H1 (cell line): Measurements from ENCODE around the gene MACROD2. TPM values are rescaled to one million over a fixed set of nuclear protein-coding genes. Genes with fewer than 3 reads are reported as not detected.

Experiments used
- CTCF ChIA-PET: fragments of 300-600 bp; sonication (Branson Sonifier 250); formaldehyde crosslinking; loops from one replicate; lab custom pipeline; 2021; ENCODE audit not compliant: partially characterized antibody; lab: Charles Lee
- POLR2A ChIA-PET: fragments of 300-600 bp; sonication (Branson Sonifier 250); formaldehyde crosslinking; loops from one replicate; lab custom pipeline; 2021; ENCODE audit warnings: inconsistent platforms; ENCODE audit not compliant: partially characterized antibody; lab: Charles Lee
- DNase-seq, 2 experiments: peaks; one replicate each; pipeline versions ENCODE4 v3.0.0 to v3.0.0-alpha.2; 2010 to 2022; ENCODE audit warnings: low spot score in 2 of 2, low read depth in 1 of 2, mixed read lengths in 1 of 2
- FAIRE-seq: peaks from 2 replicates; lab custom pipeline; 2011; peaks lifted over from hg19 to GRCh38; lab: Jason Lieb, UNC
- H2AFZ ChIP-seq: 2 replicates; pipeline ENCODE4 v1.8.1; 2012; ENCODE audit warnings: low read length, inconsistent platforms
- H2AK5ac ChIP-seq: 2 replicates; pipeline ENCODE4 v1.6.1; 2013; ENCODE audit warnings: low read depth, low read length
- H2BK120ac ChIP-seq: replicated peaks from 2 replicates; pipeline ENCODE3; 2013; ENCODE audit warnings: low read depth, low read length, inconsistent platforms
- H2BK12ac ChIP-seq: 2 replicates; pipeline ENCODE4 v1.6.1; 2013; ENCODE audit warnings: low read depth, low read length
- H2BK15ac ChIP-seq: 2 replicates; pipeline ENCODE4 v1.6.1; 2013; ENCODE audit warnings: low read length
- H2BK20ac ChIP-seq: 2 replicates; pipeline ENCODE4 v1.6.1; 2013; ENCODE audit warnings: low read length
- H2BK5ac ChIP-seq: 2 replicates; pipeline ENCODE4 v1.6.1; 2013; ENCODE audit warnings: low read depth, low read length
- H3K14ac ChIP-seq: 2 replicates; pipeline ENCODE4 v1.6.1; 2013; ENCODE audit warnings: inconsistent platforms; ENCODE audit not compliant: insufficient read length
- H3K18ac ChIP-seq: 2 replicates; pipeline ENCODE4 v1.6.1; 2013; ENCODE audit warnings: low read length; ENCODE audit errors: extremely low read depth
- H3K23ac ChIP-seq: 2 replicates; pipeline ENCODE4 v1.6.1; 2013; ENCODE audit warnings: inconsistent platforms; ENCODE audit not compliant: insufficient read length
- H3K23me2 ChIP-seq: 2 replicates; pipeline ENCODE4 v1.6.1; 2013; ENCODE audit warnings: low read depth, low read length
- H3K27ac ChIP-seq: 2 replicates; pipeline ENCODE4 v1.6.1; 2011; ENCODE audit warnings: low read depth, low read length, inconsistent platforms
- H3K27me3 ChIP-seq, 4 experiments: replicated peaks in 1 of 4; 1 replicate in 1 of 4; 2 replicates in 3 of 4; pipeline versions ENCODE4 v1.6.1 to v1.8.1; 2011 to 2013; ENCODE audit warnings: low read length in 3 of 4, mild to moderate bottlenecking in 3 of 4, inconsistent platforms in 2 of 4, mixed read lengths in 2 of 4, moderate library complexity in 1 of 4; ENCODE audit not compliant: control insufficient read depth in 3 of 4, insufficient read depth in 3 of 4; ENCODE audit errors: extremely low read depth in 1 of 4
- H3K36me3 ChIP-seq, 4 experiments: 2 replicates each; pipeline versions ENCODE4 v1.6.1 to v1.8.1; 2011 to 2013; ENCODE audit warnings: mild to moderate bottlenecking in 4 of 4, low read length in 3 of 4, moderate library complexity in 2 of 4, control low read depth in 1 of 4, inconsistent platforms in 1 of 4; ENCODE audit not compliant: insufficient read depth in 4 of 4, control insufficient read depth in 2 of 4
- H3K4ac ChIP-seq: replicated peaks from 2 replicates; pipeline ENCODE3; 2013; ENCODE audit warnings: low read length, low read depth, mixed read lengths, inconsistent platforms; ENCODE audit not compliant: insufficient read length
- H3K4me1 ChIP-seq, 4 experiments: replicated peaks in 1 of 4; 1 replicate in 1 of 4; 2 replicates in 3 of 4; pipeline versions ENCODE4 v1.6.1 to v1.8.1; 2011 to 2013; ENCODE audit warnings: low read length in 3 of 4, inconsistent platforms in 2 of 4, mixed read lengths in 1 of 4; ENCODE audit not compliant: insufficient read depth in 4 of 4, control insufficient read depth in 3 of 4
- H3K4me2 ChIP-seq, 2 experiments: 2 replicates each; pipeline versions ENCODE4 v1.6.1 to v1.8.1; 2011 to 2013; ENCODE audit warnings: low read depth in 2 of 2, low read length in 2 of 2, control low read depth in 1 of 2, inconsistent platforms in 1 of 2, mild to moderate bottlenecking in 1 of 2; ENCODE audit not compliant: insufficient read depth in 1 of 2
- H3K4me3 ChIP-seq, 4 experiments: fragments of 200-600, 300-600 bp in 1 of 4; sonication (generic), shearing (Covaris generic), sonication (Bioruptor Twin) in 1 of 4; 2 replicates each; pipeline versions ENCODE4 v1.5.1 to v1.8.1; 2011 to 2016; ENCODE audit warnings: low read length in 4 of 4, low read depth in 3 of 4, control low read depth in 2 of 4, inconsistent platforms in 2 of 4, mild to moderate bottlenecking in 2 of 4, mixed read lengths in 1 of 4, moderate library complexity in 1 of 4; ENCODE audit not compliant: insufficient read depth in 2 of 4; ENCODE audit errors: extremely low read depth in 1 of 4
- H3K56ac ChIP-seq: replicated peaks from 2 replicates; pipeline ENCODE3; 2013; ENCODE audit warnings: low read depth, mild to moderate bottlenecking, mixed read lengths, low read length, inconsistent platforms; ENCODE audit not compliant: insufficient read length
- H3K79me1 ChIP-seq: 2 replicates; pipeline ENCODE4 v1.6.1; 2013; ENCODE audit warnings: low read depth, low read length, control low read depth
- H3K79me2 ChIP-seq, 2 experiments: 2 replicates each; pipeline versions ENCODE4 v1.6.1 to v1.8.1; 2012 to 2013; ENCODE audit warnings: low read length in 2 of 2, mild to moderate bottlenecking in 2 of 2, inconsistent platforms in 1 of 2; ENCODE audit not compliant: insufficient read depth in 2 of 2, control insufficient read depth in 1 of 2
- H3K9ac ChIP-seq, 4 experiments: replicated peaks in 1 of 4; 1 replicate in 1 of 4; 2 replicates in 3 of 4; pipeline versions ENCODE4 v1.6.1 to v1.8.1; 2011 to 2013; ENCODE audit warnings: low read depth in 3 of 4, low read length in 3 of 4, control low read depth in 2 of 4, mild to moderate bottlenecking in 2 of 4, moderate library complexity in 2 of 4, inconsistent platforms in 1 of 4; ENCODE audit errors: extremely low read depth in 1 of 4
- H3K9me3 ChIP-seq, 2 experiments: 2 replicates each; pipeline versions ENCODE4 v1.6.1 to v1.8.1; 2012 to 2013; ENCODE audit warnings: mild to moderate bottlenecking in 2 of 2, moderate library complexity in 2 of 2, control low read depth in 1 of 2, inconsistent platforms in 1 of 2, low read depth in 1 of 2, low read length in 1 of 2, mixed read lengths in 1 of 2; ENCODE audit not compliant: insufficient read depth in 2 of 2
- H4K20me1 ChIP-seq, 2 experiments: replicated peaks in 1 of 2; 2 replicates each; pipeline versions ENCODE3 to v1.8.1; 2011 to 2013; ENCODE audit warnings: inconsistent platforms in 2 of 2, low read length in 2 of 2, mild to moderate bottlenecking in 1 of 2; ENCODE audit not compliant: insufficient read depth in 2 of 2, control insufficient read depth in 1 of 2
- H4K5ac ChIP-seq: 2 replicates; pipeline ENCODE4 v1.6.1; 2013; ENCODE audit warnings: low read length, low read depth, mixed read lengths, inconsistent platforms; ENCODE audit not compliant: insufficient read length
- H4K8ac ChIP-seq: 2 replicates; pipeline ENCODE4 v1.8.0; 2013; ENCODE audit warnings: mild to moderate bottlenecking, moderate library complexity, low read length, inconsistent platforms; ENCODE audit not compliant: insufficient read depth; ENCODE audit errors: extremely low read depth
- H4K91ac ChIP-seq: replicated peaks from 2 replicates; pipeline ENCODE3; 2013; ENCODE audit warnings: low read length, mixed read lengths, inconsistent platforms; ENCODE audit not compliant: insufficient read length
- GTF2F1 ChIP-seq: IDR thresholded peaks from 2 replicates; pipeline ENCODE4 v1.6.1; 2012; ENCODE audit warnings: low read depth, low read length, improper control_type of control experiment, borderline replicate concordance
- TBP ChIP-seq: IDR thresholded peaks from 2 replicates; pipeline ENCODE4 v1.6.1; 2011; ENCODE audit warnings: low read depth, low read length, improper control_type of control experiment
- WGBS, 2 experiments: shearing (Covaris generic) in 1 of 2; methylation state at CpG; one replicate each; pipeline versions ENCODE4 v1.1.6 to v1.1.7; 2013 to 2015; ENCODE audit warnings: low lambda C conversion rate in 2 of 2, mixed read lengths in 2 of 2, inconsistent platforms in 1 of 2, low coverage in 1 of 2, missing lambda C conversion rate in 1 of 2; ENCODE audit not compliant: insufficient replicate concordance in 2 of 2, insufficient coverage in 1 of 2, insufficient read length in 1 of 2; ENCODE audit errors: extremely low coverage in 1 of 2, missing lambda C conversion rate in 1 of 2; 5-methylcytosine and 5-hydroxymethylcytosine counted together
- polyA plus RNA-seq, 7 experiments: library from polyadenylated mRNA; depleted of rRNA in 3 of 7; stranded (reverse) in 5 of 7; unstranded in 2 of 7; fragments of >200 nt in 5 of 7; fragments of 200-250 nt in 2 of 7; gene quantifications; 1 replicate in 5 of 7; 2 replicates in 1 of 7; 4 replicates in 1 of 7; pipeline versions ENCODE4 v1.2.1 to v1.2.3, GENCODE V29; 2011 to 2013; ENCODE audit warnings: missing spikeins in 2 of 7, mixed read lengths in 2 of 7
- total RNA-seq: library from RNA; stranded (reverse); fragmentation: NEBNext Ultra II Directional; extraction: Animal tissue kit (Norgen Biotek cat#: 25700); gene quantifications from 2 replicates; pipeline ENCODE4 v1.2.1, GENCODE V29; 2021

The MACROD2 gene
- total and polyA plus RNA-seq, 2 of the 8 experiments (the other 6 are each of a cell fraction or from before 2014, with no cell fraction given) = 0.70 to 3.9 TPM

DNA sequence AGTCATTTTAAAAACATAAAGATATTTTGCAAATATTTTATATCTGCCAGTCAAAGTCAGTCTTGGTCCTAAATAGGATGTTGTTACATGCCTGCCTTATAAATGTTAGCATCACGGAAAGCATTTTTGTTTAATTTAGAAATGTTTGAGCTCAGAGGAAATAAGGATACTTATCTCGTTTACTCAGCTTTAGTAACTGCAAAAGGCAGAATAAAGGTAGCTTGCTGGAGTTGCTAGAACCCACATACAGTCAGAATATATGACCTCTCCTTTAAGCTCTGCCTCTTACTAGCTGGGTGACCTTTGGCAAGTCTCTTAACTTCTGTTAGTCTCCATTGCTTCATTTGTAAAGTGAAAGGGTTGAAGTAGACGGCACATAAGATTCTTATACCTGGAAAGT lies 1710.7 kb downstream of the MACROD2 start:
- H4K20me1 ChIP-seq = peaks cover 0 to 1% of the 10 kb centered on the region in 2 experiments
- H3K27me3 ChIP-seq = no peaks in the 10 kb centered on the region
- POLR2A ChIA-PET = interaction anchor here (0.6 kb wide), 1 partner anchor 1143 kb away, joined by 5 read pairs; no protein-coding TSS in a partner anchor
- no peaks in the 10 kb centered on the region for H3K79me1 ChIP-seq
- no peak overlapping the region for H2BK120ac ChIP-seq
- H3K4me2 ChIP-seq = no peak overlapping the region
- H2AK5ac ChIP-seq = no peak overlapping the region
- no peak overlapping the region for H4K8ac ChIP-seq
- no peak overlapping the region for H2BK15ac ChIP-seq
- H3K9ac ChIP-seq = no peak overlapping the region
- CTCF ChIA-PET = interaction anchor here (0.5 to 4.8 kb wide), 4 partner anchors 214 to 1539 kb away, joined by 3 to 30 read pairs (median 4); no protein-coding TSS in a partner anchor
- no peak overlapping the region for H3K23ac ChIP-seq
- no peaks in the 10 kb centered on the region for H3K4me1 ChIP-seq
- no peak for DNase-seq
- no peak overlapping the region for H4K91ac ChIP-seq
- H4K5ac ChIP-seq = no peak overlapping the region
- H3K36me3 ChIP-seq = no peaks in the 10 kb centered on the region
- H2BK20ac ChIP-seq = no peak overlapping the region
- no peak overlapping the region for H3K4ac ChIP-seq
- no peak overlapping the region for H2BK12ac ChIP-seq
- H3K23me2 ChIP-seq = no peaks in the 10 kb centered on the region
- H3K18ac ChIP-seq = no peak overlapping the region
- H3K56ac ChIP-seq = no peak overlapping the region
- no peak overlapping the region for H2BK5ac ChIP-seq
- no peak overlapping the region for H3K27ac ChIP-seq
- no peaks in the 10 kb centered on the region for H3K9me3 ChIP-seq
- H3K4me3 ChIP-seq = no peak overlapping the region
- H2AFZ ChIP-seq = no peak overlapping the region
- no peak for TF ChIP-seq GTF2F1
- TF ChIP-seq TBP = no peak
- WGBS, 2 experiments = 88% methylated on average over 3 of the region's 3 CpGs; no CpG with 5 or more reads in 1 of the 2 experiments
- no peak for FAIRE-seq
- H3K79me2 ChIP-seq = no peaks in the 10 kb centered on the region
- H3K14ac ChIP-seq = no peak overlapping the region
